Ascending aorta (tissue), 2 donors: Measurements from ENCODE around the gene ZNF154. TPM values are rescaled to one million over a fixed set of nuclear protein-coding genes. Genes with fewer than 3 reads are reported as not detected.

Source experiments
- DNase-seq, 2 donors: peaks; one replicate each; pipeline ENCODE4 v3.0.0-alpha.2; 2019; ENCODE audit warnings: low spot score in 2 of 2
- H3K27ac ChIP-seq, 2 donors: fragments of 200-600 bp; sonication (generic); one replicate each; pipeline ENCODE4 v1.5.1; 2016 to 2017; ENCODE audit warnings: mild to moderate bottlenecking in 1 of 2
- H3K27me3 ChIP-seq: fragments of 200-600 bp; sonication (generic); one replicate; pipeline ENCODE4 v1.5.1; 2017
- H3K36me3 ChIP-seq, 2 donors: fragments of 200-600 bp; sonication (generic); one replicate each; pipeline ENCODE4 v1.5.1; 2016
- H3K4me1 ChIP-seq, 2 donors: fragments of 200-600 bp; sonication (generic); one replicate each; pipeline ENCODE4 v1.5.1; 2016 to 2017; ENCODE audit warnings: mild to moderate bottlenecking in 1 of 2
- H3K4me3 ChIP-seq, 2 donors: fragments of 200-600 bp; sonication (generic); one replicate each; pipeline ENCODE4 v1.5.1; 2016 to 2017; ENCODE audit warnings: mild to moderate bottlenecking in 1 of 2
- H3K9me3 ChIP-seq, 2 donors: fragments of 200-600 bp; sonication (generic); one replicate each; pipeline ENCODE4 v1.5.1; 2016
- intact Hi-C: fragments of 100-400 bp; cut with DNase I; formaldehyde crosslinking; loops from one replicate; pipeline ENCODE4 v1.15.1; 2023
- total RNA-seq: library from RNA; depleted of rRNA; stranded (reverse); fragments of >200 nt; gene quantifications from one replicate; pipeline ENCODE4 v1.1.0, GENCODE V29; 2016
- TF ChIP-seq, protein P1 (sequence below), 3 experiments: fragments of 200-600 bp in 2 of 3; fragments of 450-650 bp in 1 of 3; sonication (generic) in 2 of 3; IDR thresholded peaks; one replicate each; pipeline ENCODE4 v1.5.1; 2016 to 2019; ENCODE audit warnings: antibody characterized with exemption in 3 of 3, mild to moderate bottlenecking in 1 of 3, moderate library complexity in 1 of 3

ZNF154 gene
- total RNA-seq, 1 donor from 2014 or later, result 0.11 TPM

DNA sequence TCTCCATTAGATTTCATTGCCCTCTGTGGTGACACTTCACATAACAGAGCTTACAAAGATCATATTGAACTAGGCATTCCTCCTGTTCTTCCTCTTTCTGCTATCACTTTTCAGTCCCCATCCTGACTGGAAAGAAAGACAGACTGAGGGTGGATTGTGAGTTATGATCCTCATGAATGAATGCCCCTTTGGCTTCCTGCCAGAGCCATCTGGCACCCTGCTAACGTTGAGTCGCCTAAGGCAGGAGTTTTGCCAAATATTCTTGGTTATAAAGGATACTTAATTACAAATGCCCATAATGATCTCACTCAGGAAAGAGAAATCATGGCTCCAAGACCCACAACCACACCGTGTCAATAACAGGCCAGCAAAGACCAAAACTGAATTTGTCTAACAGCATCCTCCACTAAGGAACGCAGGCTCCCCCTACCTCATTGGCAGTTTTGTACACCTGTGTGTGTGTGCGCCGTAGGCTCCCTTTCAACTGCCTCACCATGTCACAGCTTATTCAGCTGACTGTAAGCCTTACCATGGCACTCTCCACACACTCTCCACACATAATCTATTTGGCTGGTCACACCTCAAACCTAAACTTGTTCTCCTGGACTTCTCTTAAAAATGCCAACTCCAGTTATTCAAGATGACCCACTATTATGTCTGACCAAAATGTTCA, 60.5 kb downstream of the ZNF154 start:
- peaks cover 11 to 68% of the 10 kb centered on the region in 2 donors for H3K9me3 ChIP-seq
- TF ChIP-seq, protein P1, sequence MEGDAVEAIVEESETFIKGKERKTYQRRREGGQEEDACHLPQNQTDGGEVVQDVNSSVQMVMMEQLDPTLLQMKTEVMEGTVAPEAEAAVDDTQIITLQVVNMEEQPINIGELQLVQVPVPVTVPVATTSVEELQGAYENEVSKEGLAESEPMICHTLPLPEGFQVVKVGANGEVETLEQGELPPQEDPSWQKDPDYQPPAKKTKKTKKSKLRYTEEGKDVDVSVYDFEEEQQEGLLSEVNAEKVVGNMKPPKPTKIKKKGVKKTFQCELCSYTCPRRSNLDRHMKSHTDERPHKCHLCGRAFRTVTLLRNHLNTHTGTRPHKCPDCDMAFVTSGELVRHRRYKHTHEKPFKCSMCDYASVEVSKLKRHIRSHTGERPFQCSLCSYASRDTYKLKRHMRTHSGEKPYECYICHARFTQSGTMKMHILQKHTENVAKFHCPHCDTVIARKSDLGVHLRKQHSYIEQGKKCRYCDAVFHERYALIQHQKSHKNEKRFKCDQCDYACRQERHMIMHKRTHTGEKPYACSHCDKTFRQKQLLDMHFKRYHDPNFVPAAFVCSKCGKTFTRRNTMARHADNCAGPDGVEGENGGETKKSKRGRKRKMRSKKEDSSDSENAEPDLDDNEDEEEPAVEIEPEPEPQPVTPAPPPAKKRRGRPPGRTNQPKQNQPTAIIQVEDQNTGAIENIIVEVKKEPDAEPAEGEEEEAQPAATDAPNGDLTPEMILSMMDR (IDR thresholded peaks at IDR 0.05), result no peak
- H3K4me1 ChIP-seq, result no peaks in the 10 kb centered on the region
- no peak overlapping the region for H3K4me3 ChIP-seq
- no peak for DNase-seq
- H3K27me3 ChIP-seq, result no peaks in the 10 kb centered on the region
- H3K27ac ChIP-seq, result no peak overlapping the region
- intact Hi-C loops, result no loop called here
- H3K36me3 ChIP-seq, result peaks cover 0 to 1% of the 10 kb centered on the region in 2 donors

Other genes with a start within 250 kb of the ZNF154 start
- 3.7 TPM for gene ZNF772, start 231.6 kb downstream of the ZNF154 start, total RNA-seq
- 5.3 TPM for gene ZNF419, start 221.5 kb downstream of the ZNF154 start, total RNA-seq
- gene ZNF773, start 209.3 kb downstream of the ZNF154 start, total RNA-seq, result not detected
- gene ZNF549, start 181.8 kb downstream of the ZNF154 start, total RNA-seq, result 2.2 TPM
- gene ZNF550, start 149.3 kb downstream of the ZNF154 start, total RNA-seq, result 22.7 TPM
- gene ZNF416, start 130.3 kb downstream of the ZNF154 start, total RNA-seq, result 2.7 TPM
- 0.53 TPM for gene ZIK1, start 125.1 kb downstream of the ZNF154 start, total RNA-seq
- gene ZNF530, start 109.3 kb downstream of the ZNF154 start, total RNA-seq, result 2.6 TPM
- gene ZNF134, start 95.0 kb downstream of the ZNF154 start, total RNA-seq, result 1.7 TPM
- gene ZNF211, start 76.0 kb downstream of the ZNF154 start, total RNA-seq, result 9.9 TPM
- not detected for gene ZSCAN4, start 40.3 kb downstream of the ZNF154 start, total RNA-seq
- 35.4 TPM for gene ZNF551, start 27.2 kb downstream of the ZNF154 start, total RNA-seq
- gene ZNF671, start 18.4 kb upstream of the ZNF154 start, total RNA-seq, result 2.4 TPM
- gene ZNF776, start 37.6 kb upstream of the ZNF154 start, total RNA-seq, result 1.9 TPM
- gene ZNF586, start 60.5 kb upstream of the ZNF154 start, total RNA-seq, result 1.4 TPM
- gene ZNF552, start 105.7 kb upstream of the ZNF154 start, total RNA-seq, result 6.9 TPM
- 7.8 TPM for gene ZNF587B, start 121.1 kb upstream of the ZNF154 start, total RNA-seq
- gene ZNF587, start 140.7 kb upstream of the ZNF154 start, total RNA-seq, result 12.9 TPM
- 1.8 TPM for gene ZNF814, start 179.8 kb upstream of the ZNF154 start, total RNA-seq
- 2.3 TPM for gene ZNF417, start 207.4 kb upstream of the ZNF154 start, total RNA-seq
- 0.21 TPM for gene ZNF418, start 226.2 kb upstream of the ZNF154 start, total RNA-seq
- gene ZNF256, start 238.5 kb upstream of the ZNF154 start, total RNA-seq, result 3.8 TPM